Measurements from ENCODE around the gene SLC30A7. TPM values are rescaled to one million over a fixed set of nuclear protein-coding genes. Genes with fewer than 3 reads are reported as not detected.

SLC30A7 gene
- total RNA-seq, 1 experiment from 2014 or later, result 20.7 TPM

- ATAC-seq (no peak), DNase-seq (ENCODE audit: low spot score) (no peak)
- H3K4me3 Mint-ChIP-seq, result no peak overlapping the region
- TF ChIP-seq NR3C1 (CRISPR knock-in tag; conservative IDR thresholded peaks at IDR 0.05; ENCODE audit: low read depth) (no peak), CTCF (IDR thresholded peaks at IDR 0.05) (0 out of 2 replicates have a peak, but pooled peaks have one; percentile 18)
- H3K4me1 Mint-ChIP-seq, result peaks cover 7% of the 10 kb centered on the region; the same call in 1 of the 2 replicates
- no peaks in the 10 kb centered on the region for H3K27me3 Mint-ChIP-seq (ENCODE audit: low read depth)
- no peaks in the 10 kb centered on the region for H3K36me3 Mint-ChIP-seq
- ChIA-PET CTCF (interaction anchor here (0.6 to 1.9 kb wide), 16 partner anchors 13 to 420 kb away, joined by 3 to 22 read pairs (median 4); partner anchors contain the start of genes EXTL2, GPR88 and VCAM1), POLR2A (no interaction called here)
- H3K27ac Mint-ChIP-seq, result no peak overlapping the region
- H3K9me3 Mint-ChIP-seq, result no peaks in the 10 kb centered on the region
These were observed 27.4 kb upstream of the SLC30A7 start for GRCh38 chr1:100868364-100868995.

GRCh38 chr1:100869996-100870395, 25.9 kb upstream of the SLC30A7 start:
- Mint-ChIP-seq H3K36me3 (0 out of 2 replicates have a peak, but pooled peaks cover 3% of the 10 kb centered on the region), H3K9me3 (no peaks in the 10 kb centered on the region), H3K27me3 (ENCODE audit: low read depth) (no peaks in the 10 kb centered on the region), H3K4me1 (peaks cover 7% of the 10 kb centered on the region; the same call in 1 of the 2 replicates), H3K27ac (no peak overlapping the region), H3K4me3 (no peak overlapping the region)
- no peak for ATAC-seq
- POLR2A ChIA-PET, result no interaction called here
- TF ChIP-seq MLX (CRISPR knock-in tag; IDR thresholded peaks at IDR 0.05), result no peak
- TF ChIP-seq CTCF (IDR thresholded peaks at IDR 0.05), result no peak
- TF ChIP-seq ATF6 (CRISPR knock-in tag; IDR thresholded peaks at IDR 0.05), result no peak
- no peak for TF ChIP-seq ZNF396 (CRISPR knock-in tag; IDR thresholded peaks at IDR 0.05; ENCODE audit: borderline replicate concordance)
- TF ChIP-seq ATF1 (CRISPR knock-in tag; IDR thresholded peaks at IDR 0.05), result no peak
- no peak for TF ChIP-seq IRF1 (CRISPR knock-in tag; IDR thresholded peaks at IDR 0.05)
- TF ChIP-seq PRRX2 (CRISPR knock-in tag; IDR thresholded peaks at IDR 0.05), result no peak
- no peak for DNase-seq (ENCODE audit: low spot score)
- CTCF ChIA-PET, result no interaction called here

- ChIA-PET CTCF (no interaction called here), POLR2A (no interaction called here)
- Mint-ChIP-seq H3K9me3 (no peaks in the 10 kb centered on the region), H3K27me3 (ENCODE audit: low read depth) (no peaks in the 10 kb centered on the region), H3K36me3 (peaks cover 7% of the 10 kb centered on the region), H3K27ac (no peak overlapping the region), H3K4me3 (no peak overlapping the region), H3K4me1 (0 out of 2 replicates have a peak, but pooled peaks cover 4% of the 10 kb centered on the region)
- DNase-seq (ENCODE audit: low spot score) (no peak), ATAC-seq (no peak)
- TF ChIP-seq CBFB (CRISPR knock-in tag; IDR thresholded peaks at IDR 0.05; ENCODE audit: low read depth) (no peak), ETV6 (CRISPR knock-in tag; IDR thresholded peaks at IDR 0.05) (no peak), AFF4 (CRISPR knock-in tag; IDR thresholded peaks at IDR 0.05; ENCODE audit: borderline replicate concordance) (no peak), RORB (CRISPR knock-in tag; IDR thresholded peaks at IDR 0.05) (no peak), ZNF138 (CRISPR knock-in tag; conservative IDR thresholded peaks at IDR 0.05) (no peak), ZNF532 (CRISPR knock-in tag; IDR thresholded peaks at IDR 0.05; ENCODE audit: borderline replicate concordance) (no peak), ELF4 (CRISPR knock-in tag; IDR thresholded peaks at IDR 0.05; ENCODE audit: low read depth) (no peak)
These were observed 21.5 kb upstream of the SLC30A7 start for GRCh38 chr1:100874433-100874832.
